ENCODE measurements around the gene OXCT2. TPM values are rescaled to one million over a fixed set of nuclear protein-coding genes. Genes with fewer than 3 reads are reported as not detected.

Gene OXCT2

DNA sequence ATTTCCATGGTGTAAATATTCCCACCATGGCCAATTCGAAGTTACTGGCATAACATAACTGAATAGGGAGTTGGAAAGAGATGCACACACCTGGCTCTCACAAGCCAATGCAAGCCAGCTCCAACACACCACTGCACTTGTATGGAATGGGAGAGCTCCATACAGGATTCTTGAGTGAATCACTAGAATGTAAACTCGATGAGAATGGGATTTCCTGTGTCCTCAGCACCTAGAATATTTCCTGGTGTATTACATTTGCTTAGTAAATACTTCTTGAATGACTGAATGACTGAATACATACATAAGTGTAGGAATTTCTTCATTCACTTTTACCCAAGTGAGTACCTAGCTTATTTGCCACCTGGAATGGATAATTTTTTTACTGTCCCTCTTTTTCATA lies 48.7 kb downstream of the OXCT2 start:
- Histone ChIP-seq H3K79me1 (ENCODE audit: low read length) (no peaks in the 10 kb centered on the region), H3K4me2 (ENCODE audit: low read length) (no peak overlapping the region), H3K4ac (ENCODE audit: low read depth, low read length) (no peak overlapping the region), H3K18ac (ENCODE audit: low read length) (no peak overlapping the region), H4K5ac (ENCODE audit: low read length) (no peak overlapping the region), H3K4me3 (ENCODE audit: low read length) (no peak overlapping the region), H3K4me1 (ENCODE audit: control insufficient read depth, low read depth, low read length) (no peaks in the 10 kb centered on the region), H3K9ac (ENCODE audit: low read length) (no peak overlapping the region), H3K27me3 (ENCODE audit: insufficient read depth, low read length, poor library complexity) (peaks cover 17% of the 10 kb centered on the region), H3K79me2 (ENCODE audit: control insufficient read depth, insufficient read depth, low read length) (no peaks in the 10 kb centered on the region), H2BK120ac (ENCODE audit: low read depth, low read length) (no peak overlapping the region), H2BK5ac (ENCODE audit: low read length) (no peak overlapping the region), H2BK15ac (replicated peaks; ENCODE audit: low read depth) (no peak overlapping the region), H4K8ac (ENCODE audit: low read depth, low read length) (no peak overlapping the region), H3K36me3 (ENCODE audit: control insufficient read depth, insufficient read depth, low read length) (no peaks in the 10 kb centered on the region), H3K23ac (ENCODE audit: low read length) (no peak overlapping the region), H2AK5ac (ENCODE audit: low read length) (no peak overlapping the region), H3K56ac (ENCODE audit: low read length) (no peak overlapping the region), H3K27ac (ENCODE audit: low read depth, low read length) (no peak overlapping the region)
- no CpG with 5 or more reads among the region's 2 CpGs for WGBS (ENCODE audit: extremely low coverage, insufficient coverage, low lambda C conversion rate)
- DNase-seq: no peak

DNA sequence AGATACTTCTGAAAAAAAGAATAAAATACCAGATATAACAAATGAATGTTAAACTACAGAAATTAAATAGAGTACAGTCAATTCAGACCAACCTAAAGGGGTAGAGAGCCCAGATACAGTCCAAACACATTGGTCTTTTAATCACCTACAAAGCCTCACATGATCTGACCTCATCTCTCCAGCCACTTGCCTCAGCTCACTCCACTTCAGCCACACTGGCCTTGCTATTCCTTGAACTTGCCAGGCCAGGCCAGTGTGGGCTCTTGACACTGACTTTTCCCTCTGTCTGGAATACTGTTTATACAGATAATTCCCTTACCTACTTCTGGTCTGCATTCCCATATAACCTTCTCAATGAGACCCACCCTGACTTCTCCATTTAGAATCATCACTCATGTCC lies 49.5 kb downstream of the OXCT2 start:
- Histone ChIP-seq H3K79me2 (ENCODE audit: control insufficient read depth, insufficient read depth, low read length) (no peaks in the 10 kb centered on the region), H3K9ac (ENCODE audit: low read length) (no peak overlapping the region), H3K79me1 (ENCODE audit: low read length) (no peaks in the 10 kb centered on the region), H3K18ac (ENCODE audit: low read length) (no peak overlapping the region), H3K56ac (ENCODE audit: low read length) (no peak overlapping the region), H3K4ac (ENCODE audit: low read depth, low read length) (no peak overlapping the region), H3K23ac (ENCODE audit: low read length) (no peak overlapping the region), H3K4me3 (ENCODE audit: low read length) (no peak overlapping the region), H2BK15ac (replicated peaks; ENCODE audit: low read depth) (no peak overlapping the region), H3K4me2 (ENCODE audit: low read length) (no peak overlapping the region), H3K27me3 (ENCODE audit: insufficient read depth, low read length, poor library complexity) (peaks cover 22% of the 10 kb centered on the region), H2BK5ac (ENCODE audit: low read length) (no peak overlapping the region), H2AK5ac (ENCODE audit: low read length) (no peak overlapping the region), H3K27ac (ENCODE audit: low read depth, low read length) (no peak overlapping the region), H3K4me1 (ENCODE audit: control insufficient read depth, low read depth, low read length) (no peaks in the 10 kb centered on the region), H3K36me3 (ENCODE audit: control insufficient read depth, insufficient read depth, low read length) (no peaks in the 10 kb centered on the region), H4K5ac (ENCODE audit: low read length) (no peak overlapping the region), H2BK120ac (ENCODE audit: low read depth, low read length) (no peak overlapping the region), H4K8ac (ENCODE audit: low read depth, low read length) (no peak overlapping the region)
- DNase-seq: no peak

DNA sequence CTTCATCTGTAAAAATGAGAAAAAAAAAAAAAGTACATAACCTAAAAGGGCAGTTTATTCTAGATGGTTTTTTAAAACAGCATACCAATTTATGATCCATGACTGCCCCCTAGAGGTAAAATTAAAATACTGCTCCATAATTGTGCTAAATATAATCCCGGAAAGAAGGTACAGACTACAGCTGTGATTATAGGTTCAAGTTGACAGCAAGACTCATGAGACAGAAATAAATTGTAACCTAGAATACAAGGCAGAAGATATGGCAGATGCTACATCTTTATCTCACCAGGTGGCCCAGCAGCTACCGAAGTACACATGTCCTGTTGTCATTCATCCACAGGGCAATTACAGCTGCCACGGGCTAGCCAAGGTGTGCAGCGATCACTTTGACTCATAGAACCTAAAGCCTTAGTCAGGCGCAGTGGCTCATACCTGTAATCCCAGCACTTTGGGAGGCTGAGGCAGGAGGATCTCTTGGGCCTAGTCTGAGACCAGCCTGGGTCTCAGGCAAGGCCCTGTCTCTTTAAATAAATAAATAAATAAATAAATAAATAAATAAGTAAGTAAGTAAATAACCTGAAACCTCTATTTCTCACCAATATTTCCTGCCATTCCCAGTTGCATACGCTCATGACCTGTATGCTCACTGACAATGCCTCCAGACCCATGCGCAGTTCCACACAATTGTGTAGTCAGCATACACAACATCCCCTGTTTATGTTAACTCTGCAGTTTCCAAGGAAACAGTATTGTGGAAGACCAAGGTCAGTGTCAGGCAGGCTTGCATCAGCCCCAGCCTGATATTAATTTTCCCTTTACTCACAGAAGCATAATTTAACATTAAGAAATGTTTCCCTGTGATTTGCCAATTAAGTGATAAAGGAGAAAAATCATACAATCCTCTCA lies 50.8 kb downstream of the OXCT2 start:
- H3K79me2 ChIP-seq (ENCODE audit: control insufficient read depth, insufficient read depth, low read length): no peaks in the 10 kb centered on the region
- H3K56ac ChIP-seq (ENCODE audit: low read length): no peak overlapping the region
- H3K27me3 ChIP-seq (ENCODE audit: insufficient read depth, low read length, poor library complexity): peaks cover 22% of the 10 kb centered on the region
- no peak overlapping the region for H2BK120ac ChIP-seq (ENCODE audit: low read depth, low read length)
- no peak overlapping the region for H3K9ac ChIP-seq (ENCODE audit: low read length)
- no peak overlapping the region for H3K27ac ChIP-seq (ENCODE audit: low read depth, low read length)
- H2AK5ac ChIP-seq (ENCODE audit: low read length): no peak overlapping the region
- no peaks in the 10 kb centered on the region for H3K79me1 ChIP-seq (ENCODE audit: low read length)
- peak; percentile 52 for DNase-seq
- no peak overlapping the region for H4K8ac ChIP-seq (ENCODE audit: low read depth, low read length)
- no peaks in the 10 kb centered on the region for H3K4me1 ChIP-seq (ENCODE audit: control insufficient read depth, low read depth, low read length)
- H3K4me2 ChIP-seq (ENCODE audit: low read length): no peak overlapping the region
- no peak overlapping the region for H3K4ac ChIP-seq (ENCODE audit: low read depth, low read length)
- H3K23ac ChIP-seq (ENCODE audit: low read length): no peak overlapping the region
- no peak overlapping the region for H2BK5ac ChIP-seq (ENCODE audit: low read length)
- no peak overlapping the region for H2BK15ac ChIP-seq (replicated peaks; ENCODE audit: low read depth)
- no peaks in the 10 kb centered on the region for H3K36me3 ChIP-seq (ENCODE audit: control insufficient read depth, insufficient read depth, low read length)
- no CpG with 5 or more reads among the region's 7 CpGs for WGBS (ENCODE audit: extremely low coverage, insufficient coverage, low lambda C conversion rate)
- H3K18ac ChIP-seq (ENCODE audit: low read length): no peak overlapping the region
- no peak overlapping the region for H3K4me3 ChIP-seq (ENCODE audit: low read length)
- no peak overlapping the region for H4K5ac ChIP-seq (ENCODE audit: low read length)

Small RNA genes within 50 kb of the gene (small RNA-seq; reads per million reads assigned to genes)
- not detected for gene AL033527.1 (ENCODE audit: insufficient read depth)
- gene RNU7-121P (ENCODE audit: insufficient read depth): not detected
